ENCODE measurements around the gene EIF2S1. TPM values are rescaled to one million over a fixed set of nuclear protein-coding genes. Genes with fewer than 3 reads are reported as not detected.

EIF2S1 gene
- polyA plus RNA-seq, 3 donors from 2014 or later: 131 to 159 (median 141) TPM

DNA sequence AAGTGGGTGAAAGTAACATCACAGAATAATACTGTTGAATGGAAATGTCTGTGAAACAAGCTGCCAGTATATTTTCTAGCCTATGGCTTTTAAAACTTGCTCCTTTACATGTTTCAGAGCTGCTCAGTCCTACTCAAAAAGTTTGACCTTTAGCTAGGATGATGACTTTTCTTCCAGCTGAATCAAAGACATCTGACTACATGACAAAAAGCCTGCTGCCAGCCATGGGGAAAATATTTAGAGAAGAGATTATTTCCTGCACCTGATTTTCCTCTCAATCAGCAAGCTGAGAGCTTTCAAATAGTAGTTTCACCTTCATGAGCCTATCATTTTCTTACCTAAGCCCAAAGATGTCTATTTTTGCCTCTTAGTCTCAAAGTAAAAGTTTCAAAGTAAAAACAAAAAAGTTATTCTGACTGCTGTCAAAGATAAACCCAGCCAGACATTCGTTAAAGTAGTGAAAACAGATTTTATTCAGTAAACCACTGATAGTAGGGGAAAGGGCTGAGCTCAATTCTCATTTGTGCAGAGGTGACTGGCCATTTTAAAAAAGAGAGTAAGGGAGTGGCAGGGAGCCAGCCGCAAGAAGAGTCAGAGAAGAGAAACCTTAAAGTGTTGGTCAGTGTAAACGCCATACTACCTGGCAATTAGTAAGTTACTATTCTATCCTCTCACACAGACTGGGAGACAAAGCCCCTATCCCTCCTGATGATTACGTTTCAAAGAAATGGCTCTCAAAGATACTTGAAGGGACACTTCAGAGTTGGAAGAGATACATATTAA, 2.8 kb upstream of the EIF2S1 start:
- H3K4me1 Mint-ChIP-seq: peaks cover 43 to 57% of the 10 kb centered on the region in 2 donors
- no peak for DNase-seq
- H3K4me3 Mint-ChIP-seq: peak overlapping the region; percentile 31 to 99 (median 99)
- no peaks in the 10 kb centered on the region for H3K36me3 Mint-ChIP-seq
- H3K27ac Mint-ChIP-seq: peak overlapping the region in 4 of 6 donors; percentile 38 to 69 (median 62)
- peaks cover 8 to 9% (median 8%) of the 10 kb centered on the region in 3 donors for H3K27me3 Mint-ChIP-seq (ENCODE audit: low read depth in 3 of 3)
- H3K9me3 Mint-ChIP-seq: no peaks in the 10 kb centered on the region

DNA sequence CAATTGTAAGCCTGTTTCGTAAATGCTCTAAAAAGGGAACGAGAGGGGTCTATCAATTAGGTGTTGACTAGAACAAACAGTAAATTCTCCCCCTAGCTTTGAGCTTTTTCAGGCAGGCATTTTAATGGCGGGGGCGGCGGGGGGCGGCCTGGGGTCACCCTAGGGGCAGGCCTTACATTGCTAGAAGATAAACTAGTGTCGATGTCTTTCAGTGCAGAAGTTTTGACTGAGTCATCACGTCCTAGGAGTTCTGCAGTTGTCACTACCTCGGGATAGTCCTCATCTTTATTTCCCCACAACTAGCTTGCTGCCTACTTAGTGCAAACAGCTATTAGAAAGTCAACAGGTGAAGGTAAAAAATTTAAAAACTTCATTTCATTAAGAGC, 2.2 kb upstream of the EIF2S1 start:
- DNase-seq: no peak
- Mint-ChIP-seq H3K36me3 (no peaks in the 10 kb centered on the region), H3K9me3 (no peaks in the 10 kb centered on the region), H3K27ac (peak overlapping the region in 4 of 6 donors; percentile 38 to 100 (median 84)), H3K4me1 (peaks cover 45 to 63% of the 10 kb centered on the region in 2 donors), H3K4me3 (peak overlapping the region; percentile 97 to 99 (median 99)), H3K27me3 (ENCODE audit: low read depth in 3 of 3) (peaks cover 8 to 9% (median 8%) of the 10 kb centered on the region in 3 donors)

DNA sequence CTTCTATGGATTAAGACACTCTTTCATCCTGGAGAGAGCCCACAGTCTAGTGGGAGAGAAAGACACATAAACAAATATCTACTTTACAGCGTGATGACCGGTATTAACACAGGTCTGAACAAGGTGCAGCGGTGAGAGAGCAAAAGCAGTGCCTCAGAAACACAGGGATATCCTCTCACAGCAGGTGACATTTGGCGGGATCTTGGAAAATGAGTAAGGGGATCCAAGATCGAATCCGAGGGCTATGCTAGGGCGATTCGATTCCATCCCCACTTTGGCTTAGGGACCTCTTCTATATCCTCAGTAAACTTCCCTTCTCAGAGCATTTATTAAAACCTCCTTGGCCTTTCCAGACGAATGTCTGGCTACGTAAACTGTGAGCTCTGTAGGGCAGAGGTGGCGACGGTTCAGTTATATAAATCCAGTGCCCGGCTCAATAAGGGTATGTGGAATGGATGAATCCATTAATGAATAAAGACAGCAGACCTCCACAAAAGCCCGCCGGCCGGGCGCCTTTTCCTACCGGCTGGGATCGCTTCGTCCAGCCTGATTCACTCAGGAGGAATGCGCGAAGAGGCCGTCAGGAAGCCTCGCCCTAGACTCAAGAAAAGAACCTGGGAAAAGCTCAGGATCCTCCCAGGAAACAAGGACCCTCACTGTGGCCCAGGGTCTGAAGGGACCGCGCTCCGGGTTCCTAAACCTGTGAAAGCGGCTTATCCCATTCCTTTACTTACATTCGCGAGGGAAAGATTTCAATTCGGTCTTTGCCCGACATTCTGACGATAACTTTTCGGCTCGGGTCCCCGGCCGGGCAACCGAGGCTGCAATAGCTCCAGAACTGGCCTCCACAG, 979 bp upstream of the EIF2S1 start:
- Mint-ChIP-seq H3K4me1 (peaks cover 46 to 75% of the 10 kb centered on the region in 2 donors), H3K36me3 (no peaks in the 10 kb centered on the region), H3K27ac (peak overlapping the region; percentile 94 to 100 (median 98)), H3K9me3 (no peaks in the 10 kb centered on the region), H3K4me3 (peak overlapping the region; percentile 97 to 99 (median 99)), H3K27me3 (ENCODE audit: low read depth in 3 of 3) (peaks cover 8 to 9% (median 8%) of the 10 kb centered on the region in 3 donors)
- peak in 1 of 3 donors; percentile 4 for DNase-seq

DNA sequence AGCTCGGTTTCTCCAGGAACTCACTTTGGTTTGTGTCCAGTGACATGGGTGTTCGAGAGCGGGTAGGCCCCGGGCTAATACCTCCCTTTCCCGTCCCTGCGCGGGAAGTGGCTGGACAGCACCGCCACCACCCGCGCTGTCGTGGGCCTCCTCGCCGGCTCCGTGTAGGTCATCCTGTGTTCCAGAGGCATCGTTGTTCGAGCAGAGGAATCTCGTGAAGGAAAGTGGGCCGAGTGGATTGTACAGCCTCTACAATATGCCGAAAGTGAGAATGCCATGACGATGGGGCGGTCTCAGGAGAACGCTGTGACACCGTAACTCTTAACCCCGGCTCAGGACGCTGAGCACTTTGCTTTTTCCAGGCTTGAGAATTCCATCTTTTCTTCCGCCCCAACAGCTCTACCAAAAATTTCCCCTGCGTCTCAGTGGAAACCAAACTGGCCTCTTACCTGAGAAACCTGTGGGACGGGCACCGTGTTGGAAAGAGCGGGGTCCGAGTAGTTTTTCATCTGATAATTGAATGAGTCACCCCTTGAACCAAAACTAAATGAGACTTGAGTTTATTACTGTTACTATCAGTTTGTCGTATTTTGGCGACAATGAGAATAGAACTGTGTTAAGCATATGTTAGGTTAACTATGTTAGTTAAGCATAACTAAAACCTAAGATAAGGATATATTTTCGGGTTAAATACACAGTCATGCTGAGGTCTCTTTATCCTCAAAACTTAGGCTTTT, 510 bp downstream of the EIF2S1 start:
- Mint-ChIP-seq H3K4me1 (peaks cover 52 to 79% of the 10 kb centered on the region in 2 donors), H3K27me3 (ENCODE audit: low read depth in 3 of 3) (peaks cover 8 to 9% (median 8%) of the 10 kb centered on the region in 3 donors), H3K9me3 (no peaks in the 10 kb centered on the region), H3K27ac (peak overlapping the region; percentile 94 to 100 (median 98)), H3K4me3 (peak overlapping the region; percentile 97 to 99 (median 99)), H3K36me3 (peaks cover 0 to 10% (median 5%) of the 10 kb centered on the region in 3 donors)
- no peak for DNase-seq

DNA sequence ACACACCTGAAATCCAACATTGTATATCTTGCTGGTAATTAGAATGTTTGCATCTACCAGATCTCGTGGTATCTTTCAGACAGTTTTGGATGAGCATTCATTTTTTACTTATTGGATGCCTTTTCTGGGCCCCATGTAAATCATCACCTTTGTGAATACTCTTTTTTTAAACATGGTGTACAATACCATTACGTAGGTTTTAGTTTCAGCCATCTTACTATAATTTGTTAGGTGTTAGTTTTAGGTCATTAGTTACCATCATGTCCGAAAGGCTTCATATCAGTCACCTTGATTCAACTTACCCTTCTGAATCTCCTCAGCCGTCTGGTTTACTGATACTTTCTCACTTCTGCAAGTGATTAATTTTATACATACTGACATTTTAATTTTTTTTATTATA, 5.3 kb downstream of the EIF2S1 start:
- H3K27me3 Mint-ChIP-seq (ENCODE audit: low read depth in 3 of 3): no peaks in the 10 kb centered on the region
- H3K9me3 Mint-ChIP-seq: no peaks in the 10 kb centered on the region
- peaks cover 27 to 79% of the 10 kb centered on the region in 2 donors for H3K4me1 Mint-ChIP-seq
- no peak overlapping the region for H3K4me3 Mint-ChIP-seq
- H3K27ac Mint-ChIP-seq: no peak overlapping the region
- DNase-seq: no peak
- H3K36me3 Mint-ChIP-seq: peaks cover 11 to 25% (median 24%) of the 10 kb centered on the region in 3 donors

DNA sequence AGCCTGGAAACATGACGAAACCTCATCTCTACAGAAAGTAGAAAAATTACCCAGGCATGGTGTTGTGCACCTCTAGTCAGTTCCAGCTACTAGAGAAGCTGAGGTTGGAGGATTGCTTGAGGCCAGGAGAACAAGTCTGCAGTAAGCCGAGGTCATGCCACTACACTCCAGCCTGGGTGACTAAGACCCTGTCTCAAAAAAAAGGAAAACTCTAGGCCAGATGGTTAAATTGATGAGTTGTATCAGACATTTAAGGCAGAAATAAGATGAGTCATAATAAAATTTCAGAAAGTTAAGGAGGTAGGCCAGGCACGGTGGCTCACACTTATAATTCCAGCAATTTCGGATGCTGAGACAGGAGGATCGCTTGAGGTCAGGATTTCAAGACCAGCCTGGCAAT, 10.7 kb downstream of the EIF2S1 start:
- Mint-ChIP-seq H3K4me3 (no peak overlapping the region), H3K4me1 (peaks cover 15 to 75% of the 10 kb centered on the region in 2 donors), H3K36me3 (peaks cover 13 to 26% (median 22%) of the 10 kb centered on the region in 3 donors), H3K9me3 (no peaks in the 10 kb centered on the region), H3K27me3 (ENCODE audit: low read depth in 3 of 3) (no peaks in the 10 kb centered on the region), H3K27ac (peak overlapping the region in 1 of 6 donors; percentile 34)
- DNase-seq: no peak

DNA sequence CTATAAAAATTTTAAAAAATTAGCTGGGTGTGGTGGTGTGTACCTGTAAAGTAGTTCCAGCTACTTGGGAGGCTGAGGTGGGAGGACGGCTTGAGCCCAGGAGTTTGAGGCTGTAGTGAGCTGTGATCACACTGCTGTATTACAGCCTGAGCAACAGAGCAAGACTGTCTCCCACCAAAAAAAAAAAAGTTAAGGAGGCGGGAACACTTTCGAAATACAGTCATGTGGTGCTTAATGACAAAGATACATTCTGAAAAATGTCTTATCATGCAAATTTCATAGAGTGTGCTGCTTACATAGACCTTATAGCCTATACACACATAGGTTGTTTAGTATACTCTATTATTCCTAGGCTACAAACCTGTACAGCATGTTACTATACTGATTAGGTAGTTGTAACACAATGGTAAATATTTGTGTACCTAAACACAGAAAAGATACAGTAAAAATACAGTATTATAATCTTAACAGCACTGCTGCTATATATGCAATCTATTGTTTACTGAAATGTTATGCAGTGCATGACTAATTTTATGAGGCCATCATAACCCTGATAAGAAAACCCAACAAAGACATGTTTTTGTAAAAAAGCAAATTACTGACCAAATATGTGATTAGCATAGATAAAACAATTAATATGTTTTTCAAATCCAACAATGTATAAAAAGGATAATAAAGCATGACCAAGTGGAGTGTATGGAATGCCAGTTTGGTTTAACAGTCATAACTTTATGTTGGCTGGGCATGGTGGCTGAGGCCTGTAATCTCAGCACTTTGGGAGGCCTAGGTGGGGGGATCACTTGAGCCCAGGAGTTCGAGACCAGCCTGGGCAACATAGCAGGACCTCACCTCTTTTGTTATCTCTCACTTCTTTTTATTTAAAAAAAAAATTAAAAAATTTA, 11.4 kb downstream of the EIF2S1 start:
- no peak for DNase-seq
- H3K36me3 Mint-ChIP-seq: peaks cover 14 to 25% (median 25%) of the 10 kb centered on the region in 3 donors

DNA sequence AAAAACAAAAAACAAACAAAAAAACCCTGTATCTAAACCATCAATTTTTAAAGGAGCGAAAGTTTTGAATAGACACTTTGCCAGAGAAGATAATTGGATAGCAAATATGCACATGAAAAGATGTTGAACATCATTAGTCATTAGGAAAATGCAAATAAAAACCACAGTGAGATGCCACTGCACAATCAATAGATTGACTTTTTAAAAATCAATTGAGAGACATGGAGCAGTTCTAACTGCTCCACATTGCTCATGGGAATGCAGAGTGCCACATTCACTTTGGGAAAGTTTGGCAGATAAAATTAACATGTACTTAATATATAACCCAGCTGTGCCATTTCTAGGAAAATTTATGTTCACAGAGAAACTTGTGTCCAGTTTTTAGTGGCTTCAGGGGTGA, 12.7 kb downstream of the EIF2S1 start:
- Mint-ChIP-seq H3K4me1 (peaks cover 11 to 63% of the 10 kb centered on the region in 2 donors), H3K27me3 (ENCODE audit: low read depth in 3 of 3) (no peaks in the 10 kb centered on the region), H3K36me3 (peaks cover 18 to 33% (median 30%) of the 10 kb centered on the region in 3 donors), H3K4me3 (no peak overlapping the region), H3K9me3 (no peaks in the 10 kb centered on the region), H3K27ac (no peak overlapping the region)
- no peak for DNase-seq

More for the DNA sequence above, 11.4 kb downstream of the EIF2S1 start:
- Mint-ChIP-seq H3K4me1 (peaks cover 15 to 72% of the 10 kb centered on the region in 2 donors), H3K4me3 (no peak overlapping the region), H3K27ac (no peak overlapping the region), H3K9me3 (no peaks in the 10 kb centered on the region), H3K27me3 (ENCODE audit: low read depth in 3 of 3) (no peaks in the 10 kb centered on the region)

DNA sequence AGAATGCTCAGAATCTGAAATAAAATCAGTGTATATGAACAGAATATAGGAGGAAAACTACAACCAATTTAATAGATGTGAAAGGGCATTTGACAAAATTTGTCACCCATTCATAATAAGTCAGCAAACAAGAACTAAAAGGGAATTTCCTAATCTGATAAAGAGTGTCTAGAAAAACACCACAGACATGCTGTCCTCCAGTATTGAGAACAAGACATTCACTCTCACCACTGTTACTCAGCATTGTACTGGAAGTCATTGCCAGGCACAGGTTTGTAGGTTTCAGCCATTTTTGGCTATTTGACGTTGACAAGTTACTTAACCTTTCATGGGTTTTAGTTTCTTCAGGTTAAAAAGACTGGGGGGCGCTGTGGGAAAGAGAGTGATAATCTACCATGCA, 13.2 kb downstream of the EIF2S1 start:
- peaks cover 10 to 60% of the 10 kb centered on the region in 2 donors for H3K4me1 Mint-ChIP-seq
- H3K4me3 Mint-ChIP-seq: no peak overlapping the region
- H3K36me3 Mint-ChIP-seq: peaks cover 16 to 34% (median 28%) of the 10 kb centered on the region in 3 donors
- no peak for DNase-seq
- H3K9me3 Mint-ChIP-seq: no peaks in the 10 kb centered on the region
- peak overlapping the region in 2 of 6 donors; percentile 13 to 39 for H3K27ac Mint-ChIP-seq
- H3K27me3 Mint-ChIP-seq (ENCODE audit: low read depth in 3 of 3): no peaks in the 10 kb centered on the region

DNA sequence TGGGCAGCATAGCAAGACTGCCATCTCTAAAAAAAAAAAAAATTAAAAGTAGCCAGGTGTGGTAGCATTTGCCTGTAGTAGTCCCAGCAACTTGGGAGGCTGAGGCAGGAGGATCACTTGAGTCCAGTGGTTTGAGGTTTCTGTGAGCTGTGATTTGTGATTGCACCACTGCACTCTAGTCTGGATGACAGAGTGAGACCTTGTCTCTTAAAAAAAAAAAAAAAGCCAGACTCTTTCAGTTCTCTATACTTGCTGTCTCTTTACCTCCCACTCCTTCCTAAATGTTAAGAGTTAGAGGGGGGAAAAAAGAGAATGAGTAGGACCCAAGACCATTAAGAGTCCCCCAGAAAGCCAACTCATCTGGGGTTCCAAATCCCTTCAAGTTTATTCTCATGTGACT, 17.8 kb downstream of the EIF2S1 start:
- Mint-ChIP-seq H3K27ac (peak overlapping the region in 1 of 6 donors; percentile 27), H3K4me3 (no peak overlapping the region), H3K27me3 (ENCODE audit: low read depth in 3 of 3) (no peaks in the 10 kb centered on the region), H3K36me3 (peaks cover 41 to 62% (median 46%) of the 10 kb centered on the region in 3 donors), H3K4me1 (peaks cover 8 to 27% of the 10 kb centered on the region in 2 donors), H3K9me3 (no peaks in the 10 kb centered on the region)
- no peak for DNase-seq

DNA sequence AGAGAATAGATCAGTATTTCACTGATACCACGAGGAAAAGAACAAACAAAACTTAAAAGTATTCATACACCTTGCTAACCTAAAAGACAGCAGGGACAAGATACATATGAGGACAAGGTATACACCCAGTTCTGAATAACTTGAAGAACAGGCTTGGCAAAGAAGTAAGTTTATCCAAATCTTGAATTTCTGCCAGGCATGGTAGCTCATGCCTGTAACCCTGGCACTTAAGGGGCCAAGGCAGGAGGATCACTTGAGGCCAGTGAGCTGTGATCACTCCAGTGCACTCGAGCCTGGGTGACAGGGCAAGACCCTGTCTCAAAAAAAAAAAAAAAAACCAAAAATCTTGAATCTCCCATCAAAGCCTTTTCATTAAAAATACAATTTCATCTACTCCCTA, 25.0 kb downstream of the EIF2S1 start:
- Mint-ChIP-seq H3K4me1 (no peaks in the 10 kb centered on the region), H3K27ac (no peak overlapping the region), H3K27me3 (ENCODE audit: low read depth in 3 of 3) (no peaks in the 10 kb centered on the region), H3K36me3 (peaks cover 27 to 60% (median 28%) of the 10 kb centered on the region in 3 donors), H3K4me3 (no peak overlapping the region), H3K9me3 (no peaks in the 10 kb centered on the region)
- no peak for DNase-seq

DNA sequence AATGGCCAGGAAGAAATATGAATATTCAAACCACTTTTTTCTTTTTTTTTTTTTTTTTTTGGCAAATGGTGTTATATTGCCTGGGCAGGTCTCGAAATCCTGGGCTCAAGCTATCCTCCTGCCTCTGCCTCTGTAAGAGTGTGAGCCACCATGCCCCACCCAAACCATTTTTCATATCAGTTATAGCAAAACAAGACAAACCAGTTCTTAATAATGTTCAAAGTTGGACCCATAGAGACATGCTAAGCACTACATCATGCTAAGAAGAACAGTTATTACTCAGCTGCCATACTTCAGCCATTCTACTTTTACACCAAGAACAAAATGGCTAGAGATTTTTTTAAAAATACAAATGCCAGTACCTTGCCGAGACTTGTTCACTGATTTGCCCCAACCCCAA, 25.5 kb downstream of the EIF2S1 start:
- Mint-ChIP-seq H3K27ac (no peak overlapping the region), H3K4me1 (no peaks in the 10 kb centered on the region), H3K4me3 (no peak overlapping the region), H3K9me3 (no peaks in the 10 kb centered on the region), H3K27me3 (ENCODE audit: low read depth in 3 of 3) (no peaks in the 10 kb centered on the region), H3K36me3 (peaks cover 25 to 55% (median 27%) of the 10 kb centered on the region in 3 donors)
- DNase-seq: no peak
